ENCODE measurements around the gene IFIT5. TPM values are rescaled to one million over a fixed set of nuclear protein-coding genes. Genes with fewer than 3 reads are reported as not detected.

IFIT5 gene, protein sequence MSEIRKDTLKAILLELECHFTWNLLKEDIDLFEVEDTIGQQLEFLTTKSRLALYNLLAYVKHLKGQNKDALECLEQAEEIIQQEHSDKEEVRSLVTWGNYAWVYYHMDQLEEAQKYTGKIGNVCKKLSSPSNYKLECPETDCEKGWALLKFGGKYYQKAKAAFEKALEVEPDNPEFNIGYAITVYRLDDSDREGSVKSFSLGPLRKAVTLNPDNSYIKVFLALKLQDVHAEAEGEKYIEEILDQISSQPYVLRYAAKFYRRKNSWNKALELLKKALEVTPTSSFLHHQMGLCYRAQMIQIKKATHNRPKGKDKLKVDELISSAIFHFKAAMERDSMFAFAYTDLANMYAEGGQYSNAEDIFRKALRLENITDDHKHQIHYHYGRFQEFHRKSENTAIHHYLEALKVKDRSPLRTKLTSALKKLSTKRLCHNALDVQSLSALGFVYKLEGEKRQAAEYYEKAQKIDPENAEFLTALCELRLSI
- total RNA-seq, result 10 to 100 TPM; 10.1 to 10.9 TPM

GRCh38 chr10:89414146-89414878, at the start of gene IFIT5:
Gene IFIT5 (plus strand): TSS chr10:89414568. CDS start chr10:89414799, 231 bp downstream.
- ChIA-PET POLR2A (interaction anchor here (0.7 to 1.6 kb wide), 6 partner anchors 12 to 287 kb away, joined by 3 to 5 read pairs (median 3); partner anchors contain the start of genes IFIT1, KIF20B and LIPA), CTCF (interaction anchor here (0.7 to 1.3 kb wide), 6 partner anchors 9 to 314 kb away, joined by 3 to 6 read pairs (median 3); partner anchors contain the start of gene IFIT2)
- peak; percentile 75 for DNase-seq
- H3K27ac Mint-ChIP-seq, result peak within 1 kb of the TSS; percentile 94
- peaks cover 9% of the 10 kb centered on the region for H3K9me3 Mint-ChIP-seq
- peaks cover 48% of the 10 kb centered on the region for H3K4me1 Mint-ChIP-seq (ENCODE audit: low read depth)
- intact Hi-C loops (cut with micrococcal nuclease), result loop anchor here (1.0 to 10.0 kb wide), 7 partner anchors 22 to 420 kb away; partner anchors contain the start of genes FAS, IFIT1, IFIT2 and KIF20B
- peak within 1 kb of the TSS; percentile 78 for H3K4me3 Mint-ChIP-seq
- peaks cover 18% of the 10 kb centered on the region for H3K36me3 Mint-ChIP-seq
- no peaks in the 10 kb centered on the region for H3K27me3 Mint-ChIP-seq

DNA sequence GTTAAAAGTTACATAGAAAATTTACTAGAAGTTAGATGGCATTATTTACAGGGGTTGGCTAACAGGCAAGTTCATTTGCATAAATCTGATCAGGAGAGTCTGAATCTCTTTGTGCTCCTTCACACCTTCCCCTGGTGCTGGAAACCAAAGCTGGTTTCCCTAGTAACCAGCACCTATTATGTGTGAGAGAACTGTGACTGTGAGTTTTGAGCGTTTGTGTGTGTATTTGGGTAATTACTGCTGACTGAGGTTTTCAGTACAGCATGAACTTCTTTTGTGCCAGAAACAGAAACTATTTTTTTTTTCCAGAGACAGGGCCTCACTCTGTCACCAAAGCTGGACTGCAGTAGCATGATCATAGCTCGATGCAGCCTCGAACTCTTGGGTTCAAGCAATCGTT, 46.8 kb upstream of the IFIT5 start:
- DNase-seq, result no peak
- Mint-ChIP-seq H3K4me3 (no peak overlapping the region), H3K9me3 (peaks cover 4% of the 10 kb centered on the region), H3K4me1 (ENCODE audit: low read depth) (peaks cover 23% of the 10 kb centered on the region), H3K36me3 (no peaks in the 10 kb centered on the region), H3K27ac (no peak overlapping the region), H3K27me3 (no peaks in the 10 kb centered on the region)
- CTCF ChIA-PET, result interaction anchor here (1.2 to 3.0 kb wide), 3 partner anchors 21 to 77 kb away, joined by 3 to 14 read pairs (median 3); no protein-coding TSS in a partner anchor
- POLR2A ChIA-PET, result interaction anchor here (0.6 to 0.7 kb wide), 2 partner anchors 11 to 74 kb away, joined by 3 to 4 read pairs; no protein-coding TSS in a partner anchor
- intact Hi-C loops (cut with micrococcal nuclease), result no loop called here

DNA sequence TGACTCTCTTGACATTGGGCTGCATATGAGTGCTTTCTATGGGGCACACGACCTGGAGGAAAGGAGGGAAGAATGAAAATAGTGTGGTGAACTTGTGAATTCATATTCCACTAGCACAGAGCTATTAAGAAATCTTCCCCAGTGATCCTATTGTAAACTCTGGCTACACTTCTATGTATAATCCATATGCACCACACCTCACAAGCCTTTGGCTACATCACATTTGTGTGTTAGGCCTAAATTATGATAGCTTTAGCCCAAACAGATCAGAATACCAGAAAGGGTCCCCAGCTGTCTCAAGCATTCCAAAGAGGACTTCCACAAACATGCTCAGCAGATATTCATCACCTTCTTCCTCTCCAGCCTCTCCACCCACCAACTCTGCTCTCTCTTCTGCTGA, 46.2 kb upstream of the IFIT5 start:
- intact Hi-C loops (cut with micrococcal nuclease), result loop anchor here (2.0 kb wide), 1 partner anchor 67 kb away; no protein-coding TSS in a partner anchor
- H3K4me3 Mint-ChIP-seq, result no peak overlapping the region

DNA sequence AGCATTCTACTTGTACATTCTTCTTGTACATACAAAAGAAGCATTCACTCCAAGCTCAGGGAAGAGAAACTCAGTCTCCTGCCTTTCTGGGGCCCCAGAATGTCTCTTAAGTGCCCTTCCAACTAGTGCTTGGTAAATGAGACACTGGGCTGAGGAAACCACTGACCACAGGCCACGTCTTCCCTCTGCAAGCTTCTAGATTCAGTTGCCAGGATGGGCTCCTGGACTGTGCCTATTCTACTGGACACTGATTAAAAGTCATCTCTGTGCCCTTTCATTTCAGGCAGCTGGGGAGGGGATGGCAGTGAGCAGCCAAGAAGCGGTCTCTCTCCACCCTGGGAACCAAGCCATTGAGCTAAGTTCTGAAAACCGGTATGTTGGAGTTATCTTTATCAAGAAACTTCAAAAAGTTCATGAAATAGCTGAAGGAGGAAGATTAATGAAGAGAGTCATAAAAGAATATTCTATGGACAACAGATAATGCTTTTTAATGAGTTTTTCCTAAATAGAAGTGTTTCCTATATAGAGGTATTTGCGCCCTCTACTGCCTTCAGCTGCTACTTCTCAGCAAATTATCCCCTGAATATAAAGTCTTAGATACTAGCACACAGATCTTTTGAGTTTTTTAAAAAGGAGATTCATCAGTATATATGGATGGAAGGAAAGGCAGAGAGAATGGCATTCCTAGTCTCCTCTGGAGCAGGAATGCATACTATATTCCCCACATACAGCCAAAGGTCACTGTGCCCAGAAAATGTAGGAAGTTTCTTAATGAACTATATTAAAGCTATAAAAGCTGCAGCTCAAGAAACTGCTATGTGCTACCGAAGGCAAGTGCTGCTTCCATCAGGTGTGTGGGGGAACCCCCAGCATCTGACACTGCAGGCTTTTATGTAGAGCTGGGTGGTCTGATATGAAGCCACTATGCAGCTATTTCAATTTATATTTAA, 44.9 kb upstream of the IFIT5 start:
- no peaks in the 10 kb centered on the region for H3K27me3 Mint-ChIP-seq
- H3K27ac Mint-ChIP-seq, result no peak overlapping the region
- peaks cover 11% of the 10 kb centered on the region for H3K4me1 Mint-ChIP-seq (ENCODE audit: low read depth)
- ChIA-PET POLR2A (no interaction called here), CTCF (interaction anchor here (0.7 to 3.0 kb wide), 13 partner anchors 9 to 155 kb away, joined by 3 to 14 read pairs (median 5); partner anchors contain the start of genes IFIT1 and IFIT2)
- peaks cover 4% of the 10 kb centered on the region for H3K9me3 Mint-ChIP-seq
- no peak for DNase-seq
- intact Hi-C loops (cut with micrococcal nuclease), result loop anchor here (2.0 kb wide), 1 partner anchor 69 kb away; no protein-coding TSS in a partner anchor
- no peaks in the 10 kb centered on the region for H3K36me3 Mint-ChIP-seq
- H3K4me3 Mint-ChIP-seq, result no peak overlapping the region

More for the DNA sequence above, 46.2 kb upstream of the IFIT5 start:
- ChIA-PET POLR2A (interaction anchor here (0.6 kb wide), 1 partner anchor 12 kb away, joined by 4 read pairs; no protein-coding TSS in a partner anchor), CTCF (interaction anchor here (1.0 to 3.0 kb wide), 6 partner anchors 17 to 151 kb away, joined by 3 to 14 read pairs (median 6); partner anchors contain the start of gene IFIT2)
- Mint-ChIP-seq H3K9me3 (peaks cover 4% of the 10 kb centered on the region), H3K4me1 (ENCODE audit: low read depth) (peaks cover 19% of the 10 kb centered on the region), H3K27ac (no peak overlapping the region), H3K27me3 (no peaks in the 10 kb centered on the region), H3K36me3 (no peaks in the 10 kb centered on the region)
- no peak for DNase-seq

- peaks cover 8% of the 10 kb centered on the region for H3K4me1 Mint-ChIP-seq (ENCODE audit: low read depth)
- H3K9me3 Mint-ChIP-seq, result peaks cover 3% of the 10 kb centered on the region
- H3K27me3 Mint-ChIP-seq, result no peaks in the 10 kb centered on the region
- ChIA-PET CTCF (no interaction called here), POLR2A (no interaction called here)
- no peak overlapping the region for H3K4me3 Mint-ChIP-seq
- no peak for DNase-seq
- H3K36me3 Mint-ChIP-seq, result no peaks in the 10 kb centered on the region
- H3K27ac Mint-ChIP-seq, result no peak overlapping the region
- intact Hi-C loops (cut with micrococcal nuclease), result no loop called here
Observed at GRCh38 chr10:89371079-89371478, 43.3 kb upstream of the IFIT5 start.

- Mint-ChIP-seq H3K4me3 (no peak overlapping the region), H3K9me3 (peaks cover 1% of the 10 kb centered on the region), H3K4me1 (ENCODE audit: low read depth) (peaks cover 8% of the 10 kb centered on the region), H3K27ac (no peak overlapping the region), H3K27me3 (no peaks in the 10 kb centered on the region), H3K36me3 (no peaks in the 10 kb centered on the region)
- intact Hi-C loops (cut with micrococcal nuclease), result no loop called here
- no peak for DNase-seq
- ChIA-PET CTCF (no interaction called here), POLR2A (no interaction called here)
Observed at GRCh38 chr10:89371987-89372386, 42.4 kb upstream of the IFIT5 start.

- ChIA-PET POLR2A (no interaction called here), CTCF (no interaction called here)
- no peaks in the 10 kb centered on the region for H3K36me3 Mint-ChIP-seq
- H3K27me3 Mint-ChIP-seq, result no peaks in the 10 kb centered on the region
- no peaks in the 10 kb centered on the region for H3K9me3 Mint-ChIP-seq
- H3K4me3 Mint-ChIP-seq, result no peak overlapping the region
- H3K27ac Mint-ChIP-seq, result no peak overlapping the region
- no peak for DNase-seq
- intact Hi-C loops (cut with micrococcal nuclease), result no loop called here
- H3K4me1 Mint-ChIP-seq (ENCODE audit: low read depth), result no peaks in the 10 kb centered on the region
Observed at GRCh38 chr10:89373916-89374711, 40.3 kb upstream of the IFIT5 start.

GRCh38 chr10:89374713-89375141, 39.6 kb upstream of the IFIT5 start:
- Mint-ChIP-seq H3K9me3 (no peaks in the 10 kb centered on the region), H3K4me1 (ENCODE audit: low read depth) (no peaks in the 10 kb centered on the region), H3K4me3 (no peak overlapping the region), H3K27ac (no peak overlapping the region), H3K27me3 (no peaks in the 10 kb centered on the region), H3K36me3 (no peaks in the 10 kb centered on the region)
- CTCF ChIA-PET, result no interaction called here
- intact Hi-C loops (cut with micrococcal nuclease), result no loop called here
- no peak for DNase-seq
- POLR2A ChIA-PET, result no interaction called here

GRCh38 chr10:89377705-89378637, 36.4 kb upstream of the IFIT5 start, which contains the start of gene IFIT1B:
Gene IFIT1B (plus strand): TSS chr10:89378056. CDS start chr10:89378136, 80 bp downstream.
- H3K36me3 Mint-ChIP-seq, result no peaks in the 10 kb centered on the region
- H3K27me3 Mint-ChIP-seq, result no peaks in the 10 kb centered on the region
- CTCF ChIA-PET, result interaction anchor here (0.9 kb wide), 1 partner anchor 9 kb away, joined by 3 read pairs; no protein-coding TSS in a partner anchor
- intact Hi-C loops (cut with micrococcal nuclease), result no loop called here
- H3K9me3 Mint-ChIP-seq, result no peaks in the 10 kb centered on the region
- DNase-seq, result no peak
- peaks cover 2% of the 10 kb centered on the region for H3K4me1 Mint-ChIP-seq (ENCODE audit: low read depth)
- H3K27ac Mint-ChIP-seq, result no peak within 1 kb of the TSS
- no peak within 1 kb of the TSS for H3K4me3 Mint-ChIP-seq
- POLR2A ChIA-PET, result interaction anchor here (1.1 kb wide), 1 partner anchor 21 kb away, joined by 5 read pairs; no protein-coding TSS in a partner anchor

DNA sequence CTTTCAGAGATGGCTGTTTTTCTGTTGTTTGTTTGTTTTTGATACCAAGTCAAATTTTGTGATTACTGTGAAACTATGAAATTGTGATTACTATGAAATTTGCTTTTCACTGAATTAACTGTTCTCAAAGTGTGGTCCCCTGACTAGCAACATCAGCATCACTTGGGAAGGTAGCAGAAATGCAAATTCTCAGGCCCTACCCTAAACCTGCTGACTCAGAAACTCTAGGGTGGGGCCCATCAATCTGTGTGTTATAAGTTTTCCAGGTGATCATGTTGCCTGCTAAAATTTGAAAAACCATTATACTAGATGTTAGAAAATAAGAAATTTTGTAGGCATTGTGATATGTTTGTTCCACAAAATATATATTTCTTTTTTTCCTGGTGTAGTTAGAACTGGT, 35.3 kb upstream of the IFIT5 start:
- CTCF ChIA-PET, result interaction anchor here (0.9 kb wide), 1 partner anchor 10 kb away, joined by 3 read pairs; no protein-coding TSS in a partner anchor
- intact Hi-C loops (cut with micrococcal nuclease), result no loop called here
- H3K27me3 Mint-ChIP-seq, result no peaks in the 10 kb centered on the region
- no peak overlapping the region for H3K27ac Mint-ChIP-seq
- POLR2A ChIA-PET, result interaction anchor here (1.1 kb wide), 1 partner anchor 23 kb away, joined by 5 read pairs; no protein-coding TSS in a partner anchor
- H3K9me3 Mint-ChIP-seq, result no peaks in the 10 kb centered on the region
- no peak overlapping the region for H3K4me3 Mint-ChIP-seq
- no peaks in the 10 kb centered on the region for H3K36me3 Mint-ChIP-seq
- peaks cover 2% of the 10 kb centered on the region for H3K4me1 Mint-ChIP-seq (ENCODE audit: low read depth)
- DNase-seq, result no peak

All from activated CD4-positive, alpha-beta memory T cell treated with anti-CD3 and anti-CD28 coated beads for 36 hours (primary cell).